GM18505 (cell line): ENCODE data around the gene GLCE.
"Not testable (repeated sequence)": the region's sequence is repeated elsewhere in the genome, so short reads cannot be mapped to it uniquely, and the experiment has no call there.

Source experiments
- ATAC-seq: cut with Tn5 transposase; IDR thresholded peaks from one replicate; pipeline ENCODE4 v1.9.1; 2021; ENCODE audit not compliant: unreplicated experiment
- POLR2A ChIP-seq: IDR thresholded peaks from 4 replicates; pipeline ENCODE4 v1.6.1; 2011; ENCODE audit warnings: borderline replicate concordance; ENCODE audit not compliant: insufficient read depth, insufficient read length; ENCODE audit errors: extremely low read depth

The GLCE gene

GRCh38 chr15:69158201-69158842, 2.1 kb upstream of the GLCE start:
- TF ChIP-seq POLR2A = no peak
- no peak for ATAC-seq

GRCh38 chr15:69158843-69159240, 1.6 kb upstream of the GLCE start:
- TF ChIP-seq POLR2A = no peak
- no peak for ATAC-seq

GRCh38 chr15:69159805-69160140, 662 bp upstream of the GLCE start:
- no peak for TF ChIP-seq POLR2A
- ATAC-seq = no peak

GRCh38 chr15:69161079-69161877, 843 bp downstream of the GLCE start:
- ATAC-seq = no peak
- TF ChIP-seq POLR2A = no peak

- ATAC-seq = no peak
- TF ChIP-seq POLR2A = no peak
Measured at GRCh38 chr15:69161878-69162213, 1.4 kb downstream of the GLCE start.

GRCh38 chr15:69163141-69163669, 2.8 kb downstream of the GLCE start:
- TF ChIP-seq POLR2A = no peak
- no peak for ATAC-seq

GRCh38 chr15:69164807-69165636, 4.6 kb downstream of the GLCE start:
- TF ChIP-seq POLR2A = no peak
- no peak for ATAC-seq

- no peak for ATAC-seq
- no peak for TF ChIP-seq POLR2A
Measured at GRCh38 chr15:69165637-69166025, 5.2 kb downstream of the GLCE start.

- ATAC-seq = no peak
- no peak for TF ChIP-seq POLR2A
Measured at GRCh38 chr15:69167218-69167846, 6.9 kb downstream of the GLCE start.

- ATAC-seq = not testable (repeated sequence)
Measured at GRCh38 chr15:69168361-69168760, 7.9 kb downstream of the GLCE start.

GRCh38 chr15:69169540-69169939, 9.1 kb downstream of the GLCE start:
- not testable (repeated sequence) for ATAC-seq

GRCh38 chr15:69170597-69170996, 10.2 kb downstream of the GLCE start:
- no peak for TF ChIP-seq POLR2A
- ATAC-seq = no peak

- no peak for TF ChIP-seq POLR2A
- no peak for ATAC-seq
Measured at GRCh38 chr15:69172847-69173246, 12.4 kb downstream of the GLCE start.
